IPS-15b (cell line): Measurements from ENCODE around the gene PARP16.

ENCODE experiments used
- H3K27me3 ChIP-seq: one replicate; pipeline ENCODE4 v1.6.1; 2013; ENCODE audit warnings: low read length; ENCODE audit not compliant: control insufficient read depth, insufficient read depth
- H3K36me3 ChIP-seq: one replicate; pipeline ENCODE4 v1.6.1; 2013; ENCODE audit warnings: low read length; ENCODE audit not compliant: control insufficient read depth, insufficient read depth
- H3K4me1 ChIP-seq: one replicate; pipeline ENCODE4 v1.6.1; 2013; ENCODE audit warnings: mild to moderate bottlenecking, low read length; ENCODE audit not compliant: control insufficient read depth, insufficient read depth
- H3K4me3 ChIP-seq: one replicate; pipeline ENCODE4 v1.5.1; 2013; ENCODE audit warnings: low read depth, low read length
- H3K9ac ChIP-seq: one replicate; pipeline ENCODE4 v1.6.1; 2013; ENCODE audit warnings: low read depth, mild to moderate bottlenecking, low read length
- H3K9me3 ChIP-seq: one replicate; pipeline ENCODE4 v1.6.1; 2013; ENCODE audit warnings: mild to moderate bottlenecking, low read length; ENCODE audit not compliant: control insufficient read depth, insufficient read depth

PARP16 gene

DNA sequence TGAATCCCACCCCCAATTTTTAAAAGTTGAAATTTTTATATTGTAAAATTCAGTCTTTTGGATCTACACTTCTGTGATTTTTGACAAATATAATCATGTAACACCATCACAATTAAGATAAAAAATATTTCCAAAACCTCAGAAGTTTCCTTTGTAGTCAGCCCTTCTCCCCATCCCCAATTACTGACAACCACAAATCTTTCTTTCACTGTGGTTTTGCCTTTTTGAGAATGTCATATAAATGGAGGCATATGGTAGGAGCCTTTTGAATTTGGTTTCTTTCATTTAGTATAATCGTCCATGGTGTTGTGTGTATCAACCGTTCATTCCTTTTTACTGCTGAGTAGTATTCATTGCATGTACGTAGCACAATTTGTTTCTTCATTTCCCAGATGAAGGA lies 67.5 kb downstream of the PARP16 start:
- no peaks in the 10 kb centered on the region for H3K9me3 ChIP-seq
- H3K36me3 ChIP-seq: no peaks in the 10 kb centered on the region
- H3K27me3 ChIP-seq: no peaks in the 10 kb centered on the region
- H3K4me3 ChIP-seq: no peak overlapping the region
- H3K9ac ChIP-seq: no peak overlapping the region
- H3K4me1 ChIP-seq: no peaks in the 10 kb centered on the region

- no peaks in the 10 kb centered on the region for H3K9me3 ChIP-seq
- H3K4me3 ChIP-seq: no peak overlapping the region
- no peaks in the 10 kb centered on the region for H3K27me3 ChIP-seq
- H3K9ac ChIP-seq: no peak overlapping the region
- H3K36me3 ChIP-seq: no peaks in the 10 kb centered on the region
- H3K4me1 ChIP-seq: no peaks in the 10 kb centered on the region
These were observed 68.9 kb downstream of the PARP16 start for GRCh38 chr15:65217526-65218482.

GRCh38 chr15:65215496-65215895 lies 71.2 kb downstream of the PARP16 start:
- H3K4me3 ChIP-seq: no peak overlapping the region
- peaks cover 3% of the 10 kb centered on the region for H3K27me3 ChIP-seq
- H3K9ac ChIP-seq: no peak overlapping the region
- no peaks in the 10 kb centered on the region for H3K36me3 ChIP-seq
- no peaks in the 10 kb centered on the region for H3K9me3 ChIP-seq
- H3K4me1 ChIP-seq: peaks cover 6% of the 10 kb centered on the region

DNA sequence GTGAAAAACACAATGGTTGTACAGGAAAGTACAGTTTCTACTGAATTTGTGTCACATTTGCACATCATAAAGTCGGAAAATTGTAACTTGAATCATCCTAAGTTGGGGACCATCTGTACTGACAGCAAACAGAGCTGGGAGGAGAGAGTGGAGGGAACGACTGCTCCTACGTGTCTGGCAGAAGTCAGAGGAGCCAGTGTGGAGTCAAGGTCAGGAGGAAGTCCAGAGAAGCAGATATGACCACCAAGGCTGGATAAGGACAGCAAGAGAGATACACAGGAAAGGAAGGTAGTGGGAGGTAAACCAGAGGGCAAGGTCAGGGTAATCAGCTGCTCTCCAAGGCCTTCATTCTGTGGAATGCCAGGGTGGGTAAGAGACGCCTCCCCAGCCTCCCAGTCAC lies 72.7 kb downstream of the PARP16 start:
- peaks cover 3% of the 10 kb centered on the region for H3K27me3 ChIP-seq
- no peaks in the 10 kb centered on the region for H3K36me3 ChIP-seq
- no peak overlapping the region for H3K9ac ChIP-seq
- no peak overlapping the region for H3K4me3 ChIP-seq
- no peaks in the 10 kb centered on the region for H3K9me3 ChIP-seq
- peaks cover 6% of the 10 kb centered on the region for H3K4me1 ChIP-seq

DNA sequence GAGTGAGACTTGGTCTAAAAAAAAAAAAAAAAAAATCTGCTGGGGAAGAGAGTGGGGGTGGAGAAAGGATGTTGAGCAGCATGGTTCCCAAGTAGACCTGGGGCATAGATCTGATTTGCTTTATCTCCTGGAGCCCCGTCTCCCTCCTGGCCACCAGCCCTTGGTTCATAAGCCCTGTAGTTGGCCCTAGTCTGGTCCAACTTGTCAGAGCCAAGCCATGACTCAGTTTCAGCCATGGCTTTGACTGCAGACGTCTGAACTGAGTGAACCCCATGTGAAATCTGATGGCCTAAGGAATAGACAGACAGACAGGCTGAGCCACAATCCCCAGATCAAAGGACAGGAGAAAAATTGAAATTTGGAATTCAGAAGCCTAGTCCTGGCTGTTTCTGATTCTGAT lies 73.4 kb downstream of the PARP16 start:
- no peaks in the 10 kb centered on the region for H3K9me3 ChIP-seq
- H3K36me3 ChIP-seq: no peaks in the 10 kb centered on the region
- H3K4me3 ChIP-seq: no peak overlapping the region
- H3K27me3 ChIP-seq: peaks cover 3% of the 10 kb centered on the region
- H3K9ac ChIP-seq: no peak overlapping the region
- H3K4me1 ChIP-seq: peaks cover 6% of the 10 kb centered on the region

DNA sequence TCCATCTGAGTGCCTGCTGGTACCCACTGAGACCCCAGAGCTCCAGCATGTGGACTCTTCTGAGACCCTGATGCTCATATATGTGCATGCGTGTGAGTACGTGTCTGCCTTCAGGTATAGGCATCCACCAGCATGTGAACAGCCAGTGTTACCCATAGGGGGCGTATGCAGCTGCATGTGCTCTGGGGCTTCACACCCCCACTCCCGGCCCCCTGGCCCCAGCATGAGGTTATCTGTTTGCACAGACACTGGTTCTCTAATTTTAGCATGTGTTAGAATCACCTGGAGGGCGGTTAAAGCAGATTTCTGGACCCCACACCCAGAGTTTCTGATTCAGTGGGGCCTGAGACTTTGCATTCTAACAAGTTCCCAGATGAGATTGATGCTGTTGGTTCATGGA lies 74.6 kb downstream of the PARP16 start:
- no peaks in the 10 kb centered on the region for H3K9me3 ChIP-seq
- H3K9ac ChIP-seq: no peak overlapping the region
- H3K4me1 ChIP-seq: peaks cover 6% of the 10 kb centered on the region
- H3K27me3 ChIP-seq: peaks cover 3% of the 10 kb centered on the region
- no peak overlapping the region for H3K4me3 ChIP-seq
- H3K36me3 ChIP-seq: no peaks in the 10 kb centered on the region

- no peak overlapping the region for H3K9ac ChIP-seq
- H3K27me3 ChIP-seq: peaks cover 3% of the 10 kb centered on the region
- H3K4me1 ChIP-seq: peaks cover 6% of the 10 kb centered on the region
These were observed 75.2 kb downstream of the PARP16 start for GRCh38 chr15:65211482-65211982.

GRCh38 chr15:65210770-65211481 lies 75.8 kb downstream of the PARP16 start, which contains the start of gene CILP:
CILP (minus strand) TSS chr15:65211473; CDS start chr15:65209755, 1,718 bp downstream.
- Histone ChIP-seq H3K27me3 (peaks cover 3% of the 10 kb centered on the region), H3K9me3 (no peaks in the 10 kb centered on the region), H3K9ac (no peak within 1 kb of the TSS), H3K36me3 (no peaks in the 10 kb centered on the region), H3K4me1 (peaks cover 6% of the 10 kb centered on the region), H3K4me3 (no peak within 1 kb of the TSS)

More at GRCh38 chr15:65211482-65211982, 75.2 kb downstream of the PARP16 start:
- Histone ChIP-seq H3K36me3 (no peaks in the 10 kb centered on the region), H3K4me3 (no peak overlapping the region), H3K9me3 (no peaks in the 10 kb centered on the region)

GRCh38 chr15:65209701-65210643 lies 76.7 kb downstream of the PARP16 start:
- Histone ChIP-seq H3K27me3 (peaks cover 3% of the 10 kb centered on the region), H3K4me3 (no peak overlapping the region), H3K9me3 (no peaks in the 10 kb centered on the region), H3K4me1 (peaks cover 6% of the 10 kb centered on the region), H3K9ac (no peak overlapping the region), H3K36me3 (no peaks in the 10 kb centered on the region)

- no peak overlapping the region for H3K4me3 ChIP-seq
- no peak overlapping the region for H3K9ac ChIP-seq
- H3K4me1 ChIP-seq: peaks cover 6% of the 10 kb centered on the region
- H3K27me3 ChIP-seq: peaks cover 3% of the 10 kb centered on the region
- no peaks in the 10 kb centered on the region for H3K9me3 ChIP-seq
- no peaks in the 10 kb centered on the region for H3K36me3 ChIP-seq
These were observed 78.0 kb downstream of the PARP16 start for GRCh38 chr15:65208647-65209046.
